HG03565 (cell line): Measurements from ENCODE around the gene RIMBP2.
"Not testable (repeated sequence)": the region's sequence is repeated elsewhere in the genome, so short reads cannot be mapped to it uniquely, and the experiment has no call there.

ENCODE experiments used
- ATAC-seq: cut with Tn5 transposase; IDR thresholded peaks from one replicate; pipeline ENCODE4 v1.9.1; 2021; ENCODE audit warnings: mild to moderate bottlenecking, moderate library complexity; ENCODE audit not compliant: unreplicated experiment

RIMBP2 gene

GRCh38 chr12:130609966-130610365, 106.1 kb downstream of the RIMBP2 start:
- ATAC-seq: no peak

- no peak for ATAC-seq
Observed at GRCh38 chr12:130608831-130609230, 107.3 kb downstream of the RIMBP2 start.

GRCh38 chr12:130608132-130608531, 108.0 kb downstream of the RIMBP2 start:
- no peak for ATAC-seq

GRCh38 chr12:130606231-130606630, 109.9 kb downstream of the RIMBP2 start:
- ATAC-seq: no peak

DNA sequence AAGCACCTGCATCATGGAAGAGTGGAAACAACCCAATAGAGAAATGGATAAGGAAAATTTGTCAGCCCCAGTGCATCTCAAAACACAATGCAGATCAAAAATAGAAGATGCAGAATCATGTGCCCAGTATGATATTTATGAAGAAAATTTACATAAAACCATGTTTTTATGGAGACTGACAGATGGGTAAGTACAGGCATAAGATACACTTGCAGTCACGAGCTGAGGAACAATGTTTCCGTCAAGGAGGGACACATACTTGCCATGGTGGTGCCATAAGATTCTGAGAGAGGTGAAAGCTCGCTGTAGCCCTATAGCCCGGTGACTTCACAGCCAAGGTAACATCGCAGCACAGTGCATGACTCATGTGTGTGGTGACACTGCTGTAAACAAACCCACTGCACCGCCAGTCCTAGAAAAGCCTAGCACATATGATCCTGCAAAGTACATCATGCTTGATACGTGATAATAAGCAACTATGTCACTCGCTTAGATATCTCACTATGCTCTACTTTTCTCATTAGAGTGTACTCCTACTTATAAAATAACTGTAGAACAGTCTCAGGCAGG, 112.6 kb downstream of the RIMBP2 start:
- no peak for ATAC-seq

DNA sequence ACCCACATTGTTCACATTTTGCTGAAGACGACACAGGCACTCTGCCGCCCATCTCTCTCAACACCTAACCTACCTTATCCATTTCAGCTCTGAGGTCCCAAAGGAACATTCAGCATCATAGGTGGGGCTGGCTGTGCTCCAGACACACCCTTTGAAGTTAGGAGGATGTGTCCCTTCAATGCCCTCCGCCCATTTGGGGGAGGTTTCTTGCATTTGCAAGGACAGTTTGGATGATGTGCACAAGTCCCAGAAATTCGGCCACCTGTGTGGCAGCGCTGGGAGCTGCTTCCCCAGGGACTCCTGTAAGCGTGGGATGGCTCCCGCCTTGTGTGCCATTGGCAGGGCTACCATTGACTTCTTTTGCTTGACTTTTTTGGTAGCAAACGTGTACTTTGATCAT, 113.8 kb downstream of the RIMBP2 start:
- no peak for ATAC-seq

GRCh38 chr12:130601327-130601726, 114.8 kb downstream of the RIMBP2 start:
- ATAC-seq: no peak

- ATAC-seq: no peak
Observed at GRCh38 chr12:130596241-130596640, 119.9 kb downstream of the RIMBP2 start.

DNA sequence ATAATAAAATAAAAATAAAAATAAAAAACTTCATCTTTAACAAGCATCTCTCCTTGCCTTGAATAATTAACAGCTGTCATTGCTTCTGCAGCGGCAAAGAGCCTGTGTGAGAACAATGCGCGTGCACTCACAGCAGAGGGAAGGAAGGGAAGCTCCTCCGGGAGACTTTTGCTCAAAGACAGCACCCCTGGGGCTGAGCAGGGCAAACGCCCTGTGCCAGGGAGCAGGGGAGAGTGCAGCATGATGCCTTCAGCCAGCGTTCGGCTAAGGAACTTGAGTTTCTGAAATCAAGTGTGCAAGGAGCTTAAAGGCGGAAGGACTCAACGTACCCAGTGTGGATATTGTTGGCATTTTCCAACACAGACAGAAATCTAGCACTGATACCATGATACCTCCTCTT, 120.5 kb downstream of the RIMBP2 start:
- ATAC-seq: no peak

- ATAC-seq: no peak
Observed at GRCh38 chr12:130593056-130593455, 123.0 kb downstream of the RIMBP2 start.

- no peak for ATAC-seq
Observed at GRCh38 chr12:130592641-130593040, 123.5 kb downstream of the RIMBP2 start.

DNA sequence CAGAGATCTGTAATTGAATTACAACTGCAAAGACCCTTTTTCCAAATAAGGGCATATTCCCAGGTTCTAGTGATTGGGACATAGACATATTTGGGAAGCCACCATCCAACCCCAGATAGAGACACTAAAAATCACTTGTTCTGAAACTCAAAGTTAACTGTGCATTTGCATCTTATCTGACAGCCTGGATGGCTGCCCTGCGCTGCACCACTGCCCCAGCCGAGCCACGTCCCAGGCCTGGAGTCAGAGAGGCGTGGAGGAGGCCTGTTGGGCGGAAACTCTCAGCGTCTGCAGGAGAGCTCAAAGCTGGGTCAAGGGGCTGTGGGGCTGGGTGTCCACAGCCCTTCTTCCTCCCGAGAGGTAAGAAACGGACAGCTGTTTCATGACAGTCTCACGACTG, 124.4 kb downstream of the RIMBP2 start:
- ATAC-seq: no peak

DNA sequence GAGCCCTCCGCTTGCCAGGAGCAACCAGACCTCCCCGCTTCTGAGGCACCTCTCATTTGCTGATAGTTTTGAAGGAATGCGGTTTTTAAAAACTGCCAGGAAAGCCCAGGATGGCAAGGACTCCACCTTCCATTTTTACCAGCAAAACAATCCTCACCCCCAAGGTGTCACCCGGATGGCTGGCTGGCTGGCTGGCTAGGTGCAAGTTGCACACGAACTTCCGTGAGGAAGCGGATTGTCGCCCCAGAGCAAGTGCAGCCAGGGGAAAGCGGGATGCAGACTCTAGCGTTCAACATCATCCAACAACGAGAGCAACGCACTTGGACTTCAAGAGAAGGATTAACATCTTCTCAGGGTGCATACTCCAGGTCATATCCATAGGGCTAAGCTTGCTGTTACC, 125.4 kb downstream of the RIMBP2 start:
- no peak for ATAC-seq

DNA sequence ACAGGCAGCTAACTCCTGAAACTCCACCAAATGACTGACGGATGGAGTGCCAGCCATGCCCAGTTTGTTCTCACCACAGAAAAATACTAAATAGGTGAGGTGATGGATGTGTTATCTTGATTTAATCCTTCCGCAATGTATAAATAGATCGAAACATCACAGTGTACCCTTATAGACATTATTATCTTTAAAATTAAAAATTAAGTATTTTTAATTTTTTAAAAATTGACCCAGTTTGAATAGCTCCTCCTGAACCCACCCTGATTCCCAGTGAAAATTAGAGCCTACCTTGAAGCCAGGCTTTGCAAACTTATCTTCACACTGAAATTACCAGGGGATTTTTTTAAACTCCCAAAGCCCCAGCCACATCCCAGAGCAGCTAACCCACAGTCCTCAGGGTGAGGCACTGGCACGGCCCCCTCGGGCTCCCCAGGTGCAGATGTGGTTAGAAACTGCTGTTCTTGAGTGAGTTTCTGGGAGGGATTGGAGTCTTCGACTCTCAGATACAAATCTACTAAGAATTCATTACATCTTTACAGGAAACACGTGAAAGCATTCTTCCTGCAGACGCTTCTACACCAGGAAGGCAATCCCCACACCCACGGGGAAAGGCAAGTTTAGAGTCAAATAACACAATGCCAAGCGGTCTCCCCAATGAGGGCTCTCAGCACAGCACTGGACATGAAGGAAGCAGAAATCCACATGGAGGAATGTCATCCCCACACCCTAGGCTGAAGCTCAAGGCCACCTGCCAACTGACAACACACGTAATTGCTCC, 126.4 kb downstream of the RIMBP2 start:
- no peak for ATAC-seq

- no peak for ATAC-seq
Observed at GRCh38 chr12:130588696-130589539, 127.2 kb downstream of the RIMBP2 start.

GRCh38 chr12:130587966-130588365, 128.1 kb downstream of the RIMBP2 start:
- ATAC-seq: no peak

DNA sequence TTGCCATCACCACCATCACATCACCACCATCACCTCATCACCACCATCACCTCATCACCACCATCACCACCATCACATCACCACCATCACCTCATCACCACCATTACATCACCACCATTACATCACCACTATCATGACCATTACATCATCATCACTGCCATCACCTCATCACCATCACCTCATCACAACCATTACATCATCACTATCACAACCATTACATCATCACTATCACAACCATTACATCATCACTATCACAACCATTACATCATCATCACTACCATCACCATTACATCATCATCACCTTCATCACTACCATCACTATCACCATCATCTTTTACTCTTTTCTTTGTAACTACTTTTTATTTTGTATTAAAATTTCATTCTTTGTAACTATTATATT, 131.6 kb downstream of the RIMBP2 start:
- not testable (repeated sequence) for ATAC-seq

GRCh38 chr12:130583800-130584199, 132.3 kb downstream of the RIMBP2 start:
- no peak for ATAC-seq

GRCh38 chr12:130583317-130583716, 132.8 kb downstream of the RIMBP2 start:
- no peak for ATAC-seq

DNA sequence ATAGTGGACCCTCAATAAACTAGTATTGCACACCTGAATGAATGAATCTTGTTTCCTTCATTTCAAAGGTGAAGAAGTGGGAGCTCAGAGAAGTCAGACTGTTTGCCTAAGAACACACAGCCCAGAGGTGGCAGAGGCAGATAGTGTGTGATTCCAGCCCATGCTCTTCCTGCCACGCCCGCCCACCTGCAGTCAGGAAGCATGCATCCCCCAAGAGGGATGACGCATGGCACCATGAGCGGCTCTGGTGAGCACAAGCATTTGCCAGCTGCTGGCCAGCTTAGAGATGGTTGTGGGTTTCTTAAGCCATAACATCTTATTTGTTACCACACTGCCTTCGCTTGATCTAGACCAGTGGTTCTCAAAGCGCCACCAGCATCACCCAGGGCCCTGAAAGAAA, 133.8 kb downstream of the RIMBP2 start:
- ATAC-seq: no peak

GRCh38 chr12:130581782-130582181, 134.3 kb downstream of the RIMBP2 start:
- no peak for ATAC-seq

DNA sequence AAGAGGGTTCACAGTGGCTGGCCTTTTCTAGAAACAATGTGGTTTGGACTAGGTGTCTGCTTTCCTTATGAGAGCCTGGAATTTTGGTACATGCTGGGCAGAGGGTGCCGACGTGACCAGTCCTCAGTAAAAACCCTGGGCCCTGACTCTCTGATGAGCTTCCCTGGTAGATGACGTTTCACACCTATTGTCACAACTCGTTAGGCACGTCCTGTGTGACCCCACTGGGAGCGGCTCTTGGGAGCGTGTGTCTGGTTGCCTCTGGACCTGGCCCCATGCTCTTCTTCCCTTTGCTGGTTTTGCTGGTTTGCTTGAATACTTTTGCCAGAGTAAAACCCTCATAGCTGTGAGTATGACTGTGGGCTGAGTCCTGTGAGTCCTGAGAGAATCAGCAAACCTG, 136.9 kb downstream of the RIMBP2 start:
- no peak for ATAC-seq
